ENCODE measurements around the gene RASAL2.

GRCh38 chr1:178501705-178502329 lies 407.9 kb downstream of the RASAL2 start:
- TF ChIP-seq CTCF (IDR thresholded peaks at IDR 0.05) = peak; percentile 7 to 72
- TF ChIP-seq POLR2A (IDR thresholded peaks at IDR 0.05) = no peak

All from suprapubic skin (tissue), 3 donors.